ENCODE results near the gene VAC14. TPM values are rescaled to one million over a fixed set of nuclear protein-coding genes. Genes with fewer than 3 reads are reported as not detected.

The VAC14 gene
- total RNA-seq, 1 experiment from 2014 or later = 33.9 TPM

GRCh38 chr16:70786020-70786755, 14.8 kb downstream of the VAC14 start:
- no peak for DNase-seq (ENCODE audit: low read depth)

- DNase-seq (ENCODE audit: low read depth) = no peak
Measured at GRCh38 chr16:70784692-70785555, 16.0 kb downstream of the VAC14 start.

DNA sequence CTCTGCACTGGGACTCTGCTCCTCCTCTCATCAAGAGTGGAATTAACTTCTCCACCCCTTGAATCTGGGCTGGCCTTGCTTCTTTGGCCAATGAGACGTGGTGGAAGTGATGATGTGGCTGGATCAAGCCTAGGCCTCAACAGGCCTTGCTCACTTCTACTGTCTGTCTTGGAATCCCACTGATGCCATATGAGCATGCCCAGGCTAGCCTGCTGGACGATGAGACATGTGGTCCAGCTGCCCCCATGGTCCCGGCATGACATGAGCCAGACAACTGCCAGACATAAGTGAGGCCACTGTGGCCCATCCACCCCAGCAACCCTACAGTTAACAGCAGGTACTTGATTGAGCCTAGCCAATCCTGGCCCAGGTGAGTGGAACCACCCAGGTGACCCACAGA, 18.7 kb downstream of the VAC14 start:
- DNase-seq (ENCODE audit: low read depth) = no peak

GRCh38 chr16:70781800-70782199, 19.2 kb downstream of the VAC14 start:
- no peak for DNase-seq (ENCODE audit: low read depth)

GRCh38 chr16:70780546-70780945, 20.4 kb downstream of the VAC14 start:
- DNase-seq (ENCODE audit: low read depth) = no peak

- DNase-seq (ENCODE audit: low read depth) = no peak
Measured at GRCh38 chr16:70779361-70779760, 21.6 kb downstream of the VAC14 start.

DNA sequence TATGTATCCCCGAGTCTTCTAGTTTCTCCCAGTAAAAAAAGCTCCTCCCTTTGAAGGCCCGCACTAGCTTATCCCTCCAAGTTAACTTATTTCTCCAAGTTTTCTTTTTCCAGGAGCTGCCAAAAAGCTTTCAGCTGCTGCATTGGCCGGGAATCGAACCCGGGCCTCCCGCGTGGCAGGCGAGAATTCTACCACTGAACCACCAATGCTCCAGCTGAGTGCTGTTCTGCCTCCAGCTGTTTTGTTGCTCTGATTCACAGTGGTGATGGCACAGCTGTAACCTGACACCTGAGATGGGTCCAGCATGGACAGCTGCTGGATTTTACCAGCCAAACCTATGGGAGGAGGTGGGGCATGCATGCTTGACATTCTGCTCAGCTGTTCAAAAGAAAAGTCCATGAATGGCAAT, 22.1 kb downstream of the VAC14 start:
- peak; percentile 73 for DNase-seq (ENCODE audit: low read depth)

DNA sequence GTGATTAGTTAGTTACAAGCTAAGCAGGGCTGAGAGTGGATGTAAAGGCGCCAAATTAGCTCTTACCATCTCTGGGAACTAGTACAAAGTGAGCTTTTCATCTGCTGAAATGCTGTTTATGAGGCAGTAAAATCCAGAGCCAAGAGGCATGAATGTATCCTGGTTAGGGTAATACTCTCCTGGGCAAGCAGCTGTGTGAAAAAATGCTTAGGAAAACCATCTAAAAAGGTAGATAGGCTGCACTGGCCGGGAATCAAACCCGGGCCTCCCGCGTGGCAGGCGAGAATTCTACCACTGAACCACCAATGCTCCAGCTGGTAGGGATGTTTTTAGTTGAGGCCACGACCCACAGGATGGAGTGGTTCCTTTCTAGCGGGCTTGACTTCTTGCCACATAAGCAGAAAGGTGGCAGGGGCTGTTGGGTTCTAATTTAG, 23.0 kb downstream of the VAC14 start:
- DNase-seq (ENCODE audit: low read depth) = no peak

DNA sequence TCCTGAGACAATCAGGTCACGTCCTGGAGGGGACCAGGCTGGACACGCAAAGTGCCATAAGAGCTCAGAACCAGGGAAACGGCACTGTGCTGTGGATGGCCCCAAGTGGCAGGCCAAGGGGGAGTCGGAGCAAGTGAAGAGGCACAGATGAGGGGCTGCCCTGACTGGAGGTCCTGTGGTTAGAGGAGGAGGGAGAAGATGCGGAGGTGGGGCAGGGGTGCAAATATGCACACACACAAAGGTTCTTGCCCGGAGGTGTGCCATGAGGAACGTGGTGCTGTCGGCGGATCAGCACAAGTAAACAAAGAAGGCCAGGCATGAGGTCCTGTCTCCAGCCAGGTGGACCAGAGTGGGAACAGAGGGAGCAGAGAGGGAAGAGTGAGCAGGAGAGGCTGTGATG, 23.5 kb downstream of the VAC14 start:
- no peak for DNase-seq (ENCODE audit: low read depth)

DNA sequence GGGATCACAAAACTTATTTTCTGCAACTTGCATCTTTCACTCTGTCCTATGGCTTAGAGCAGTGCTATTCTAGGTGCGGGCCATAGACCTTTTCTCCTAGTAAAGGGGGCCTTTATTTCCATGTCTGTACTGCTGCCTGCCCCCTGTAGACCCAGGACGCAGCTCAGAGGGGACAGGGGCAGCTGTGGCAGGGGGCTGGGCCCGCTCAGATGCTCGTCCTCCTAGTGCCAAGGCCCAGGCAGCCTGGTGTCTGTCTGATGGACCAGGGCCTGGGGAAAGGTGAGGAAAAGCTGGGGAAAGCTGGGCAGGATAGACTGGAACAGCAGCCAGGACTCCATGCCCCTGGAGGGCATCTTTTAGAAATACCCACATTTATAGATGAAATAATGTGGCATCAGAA, 25.6 kb downstream of the VAC14 start:
- DNase-seq (ENCODE audit: low read depth) = no peak

DNA sequence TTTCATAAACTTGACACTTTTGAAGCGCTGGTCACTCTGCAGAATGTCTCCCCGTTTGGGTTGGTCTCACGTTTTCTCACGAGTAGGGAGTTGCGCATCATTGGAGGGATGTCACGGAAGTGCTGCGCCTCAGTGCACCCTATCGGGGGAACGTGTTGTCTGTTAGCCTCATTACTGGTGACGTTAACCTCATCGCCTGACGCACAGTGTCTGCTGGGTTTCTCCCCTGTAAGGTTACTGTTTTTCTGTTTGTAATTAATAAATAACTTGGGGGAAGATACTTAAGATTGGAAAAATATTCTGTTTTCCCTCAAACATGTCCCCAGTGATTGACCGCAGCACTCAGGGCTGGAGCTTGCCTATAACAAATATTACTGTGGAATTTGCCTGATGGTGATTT, 26.7 kb downstream of the VAC14 start:
- DNase-seq (ENCODE audit: low read depth) = no peak

GRCh38 chr16:70772493-70772892, 28.5 kb downstream of the VAC14 start:
- peak; percentile 28 for DNase-seq (ENCODE audit: low read depth)

GRCh38 chr16:70770626-70771552, 30.1 kb downstream of the VAC14 start:
- peak; percentile 46 for DNase-seq (ENCODE audit: low read depth)

GRCh38 chr16:70770291-70770625, 30.7 kb downstream of the VAC14 start:
- no peak for DNase-seq (ENCODE audit: low read depth)

- no peak for DNase-seq (ENCODE audit: low read depth)
Measured at GRCh38 chr16:70769761-70770160, 31.2 kb downstream of the VAC14 start.

GRCh38 chr16:70769131-70769530, 31.8 kb downstream of the VAC14 start:
- DNase-seq (ENCODE audit: low read depth) = no peak

DNA sequence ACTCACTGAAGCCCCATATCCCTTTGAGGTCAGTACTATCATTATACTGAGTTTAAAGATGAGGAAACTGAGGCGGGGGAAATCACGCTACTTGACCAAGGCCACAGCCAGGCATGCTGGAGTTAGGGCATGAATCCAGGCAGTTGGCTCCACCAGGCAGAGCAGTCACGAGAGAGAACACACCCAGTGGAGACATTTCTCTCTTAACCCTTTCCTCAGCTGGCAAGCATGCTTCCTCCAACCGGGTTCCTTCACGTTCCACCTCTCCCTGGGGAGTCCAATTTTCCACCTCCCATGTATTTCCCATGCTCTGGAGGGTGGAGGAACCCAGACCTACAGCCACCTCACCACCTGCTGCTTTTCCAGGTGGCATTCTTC, 32.8 kb downstream of the VAC14 start:
- no peak for DNase-seq (ENCODE audit: low read depth)

DNA sequence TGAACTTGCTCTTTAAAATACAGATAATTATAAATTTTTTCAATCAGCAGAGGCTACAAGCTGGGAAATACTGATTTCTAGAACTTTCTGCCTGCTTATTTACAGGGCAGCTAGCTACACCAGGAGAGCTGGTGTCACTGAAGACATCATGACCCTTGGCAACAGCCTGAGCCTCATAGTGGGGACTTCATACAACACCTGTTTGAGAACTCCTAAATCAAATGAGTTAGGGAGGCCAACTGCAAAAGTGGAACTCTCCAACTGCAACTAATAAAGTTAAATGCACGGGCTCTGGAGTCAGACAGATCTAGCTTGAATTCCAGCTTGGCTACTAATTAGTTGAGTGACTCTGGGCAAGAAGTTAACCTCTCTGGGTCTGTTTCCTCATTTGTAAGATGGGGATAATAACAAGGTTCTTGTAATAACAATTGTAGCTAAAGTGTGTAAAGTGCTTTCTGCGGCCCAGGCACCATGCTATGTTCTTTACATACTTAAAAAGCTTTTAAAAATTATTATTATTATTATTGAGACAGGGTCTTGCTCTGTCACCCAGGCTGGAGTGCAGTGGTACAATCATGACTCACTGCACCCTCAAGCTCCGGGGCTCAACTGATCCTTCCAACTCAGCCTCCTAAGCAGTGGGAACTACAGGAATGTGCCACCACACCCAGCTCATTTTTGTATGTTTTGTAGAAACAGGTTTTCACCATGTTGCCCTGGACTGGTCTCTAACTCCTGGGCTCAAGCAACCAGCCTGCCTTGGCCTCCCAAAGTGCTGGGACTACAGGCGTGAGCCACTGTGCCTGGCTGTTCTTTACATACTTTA, 33.4 kb downstream of the VAC14 start:
- DNase-seq (ENCODE audit: low read depth) = peak; percentile 66

DNA sequence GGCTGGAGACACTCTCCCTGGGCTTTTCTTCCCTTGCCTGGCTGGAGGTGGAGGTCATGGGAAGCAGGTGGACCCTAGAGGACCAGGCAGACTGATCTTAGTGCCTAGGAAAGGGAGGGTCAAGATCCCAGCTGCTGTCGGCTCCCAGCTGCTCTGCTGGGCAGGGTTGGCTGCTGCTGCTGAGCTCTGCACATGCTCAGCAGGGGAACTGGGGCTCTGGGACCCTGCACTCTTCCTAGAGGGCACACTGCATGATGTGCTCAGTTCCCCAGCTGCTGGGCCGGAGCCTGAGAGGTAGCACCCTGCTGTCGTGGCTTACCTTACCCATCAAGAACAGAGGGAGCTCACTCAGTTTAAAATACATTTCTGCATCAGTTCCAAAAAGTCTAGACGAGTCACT, 34.3 kb downstream of the VAC14 start:
- DNase-seq (ENCODE audit: low read depth) = no peak

- DNase-seq (ENCODE audit: low read depth) = no peak
Measured at GRCh38 chr16:70766176-70766575, 34.8 kb downstream of the VAC14 start.

DNA sequence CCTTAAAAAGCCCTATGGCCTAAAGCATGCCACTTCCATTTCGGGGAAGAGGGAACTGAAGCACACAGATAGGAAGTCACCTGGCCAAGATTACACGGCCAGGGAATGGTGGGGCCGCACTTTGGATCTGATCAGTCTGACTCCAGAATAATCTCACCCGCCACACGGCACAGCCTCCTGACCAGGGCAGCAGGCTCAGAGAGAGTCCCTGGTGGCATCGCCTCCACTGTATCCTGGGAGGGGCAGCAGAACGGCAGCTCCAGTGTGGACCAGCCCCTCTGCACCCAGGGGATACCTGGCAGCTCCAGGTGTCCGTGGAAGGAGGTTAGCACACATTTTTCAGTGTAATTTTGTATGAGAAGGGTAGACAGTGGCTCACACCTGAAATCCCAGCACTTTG, 35.5 kb downstream of the VAC14 start:
- no peak for DNase-seq (ENCODE audit: low read depth)
